BLaER1 treated with 17β-estradiol and CSF1 and Interleukin-3, amounts not matched to agents 10 nM and 100 nM (cell line): Measurements from ENCODE around the gene TTC28.

Experiments used
- H3K27ac ChIP-seq, 11 experiments: shearing (Covaris generic); formaldehyde crosslinking; 2 replicates each; pipeline ENCODE4 v1.8.1; 2022
- H3K27me3 ChIP-seq, 11 experiments: shearing (Covaris generic); formaldehyde crosslinking; 2 replicates each; pipeline ENCODE4 v1.8.1; 2022
- H3K36me3 ChIP-seq, 11 experiments: shearing (Covaris generic); formaldehyde crosslinking; 2 replicates each; pipeline ENCODE4 v1.8.1; 2022
- H3K4me1 ChIP-seq, 10 experiments: shearing (Covaris generic); formaldehyde crosslinking; 2 replicates each; pipeline ENCODE4 v1.8.1; 2022
- H3K4me2 ChIP-seq, 11 experiments: shearing (Covaris generic); formaldehyde crosslinking; 2 replicates each; pipeline ENCODE4 v1.8.1; 2022
- H3K4me3 ChIP-seq, 10 experiments: shearing (Covaris generic); formaldehyde crosslinking; 2 replicates each; pipeline ENCODE4 v1.8.1; 2022
- H3K9ac ChIP-seq, 11 experiments: shearing (Covaris generic); formaldehyde crosslinking; 2 replicates each; pipeline ENCODE4 v1.8.1; 2022
- H3K9me3 ChIP-seq, 11 experiments: shearing (Covaris generic); formaldehyde crosslinking; replicated peaks in 1 of 11; 2 replicates each; pipeline ENCODE4 v1.8.1; 2022
- H4K20me1 ChIP-seq, 11 experiments: shearing (Covaris generic); formaldehyde crosslinking; 2 replicates each; pipeline ENCODE4 v1.8.1; 2022
- Cebpa-rat ChIP-seq, 11 experiments: shearing (Covaris generic); IDR thresholded peaks; 2 replicates each; pipeline ENCODE4 v1.8.1; 2022

The TTC28 gene

GRCh38 chr22:28351476-28351875, 328.2 kb downstream of the TTC28 start:
- Histone ChIP-seq H3K4me1 (no peaks in the 10 kb centered on the region), H3K27ac (no peak overlapping the region), H3K36me3 (no peaks in the 10 kb centered on the region), H4K20me1 (no peaks in the 10 kb centered on the region), H3K9ac (no peak overlapping the region), H3K27me3 (no peaks in the 10 kb centered on the region), H3K9me3 (no peaks in the 10 kb centered on the region), H3K4me3 (no peak overlapping the region), H3K4me2 (no peak overlapping the region)
- no peak for TF ChIP-seq Cebpa-rat (IDR thresholded peaks at IDR 0.05)

GRCh38 chr22:28348613-28349609, 330.7 kb downstream of the TTC28 start:
- H3K4me2 ChIP-seq, result no peak overlapping the region
- no peaks in the 10 kb centered on the region for H3K27me3 ChIP-seq
- H3K27ac ChIP-seq, result no peak overlapping the region
- TF ChIP-seq Cebpa-rat (IDR thresholded peaks at IDR 0.05), result no peak
- no peaks in the 10 kb centered on the region for H4K20me1 ChIP-seq
- no peak overlapping the region for H3K4me3 ChIP-seq
- no peaks in the 10 kb centered on the region for H3K9me3 ChIP-seq
- H3K36me3 ChIP-seq, result no peaks in the 10 kb centered on the region
- H3K4me1 ChIP-seq, result no peaks in the 10 kb centered on the region
- no peak overlapping the region for H3K9ac ChIP-seq

GRCh38 chr22:28346308-28346707, 333.3 kb downstream of the TTC28 start:
- Histone ChIP-seq H3K36me3 (no peaks in the 10 kb centered on the region), H3K27ac (no peak overlapping the region), H3K4me3 (no peak overlapping the region), H3K9ac (no peak overlapping the region), H3K9me3 (no peaks in the 10 kb centered on the region), H4K20me1 (no peaks in the 10 kb centered on the region), H3K4me1 (no peaks in the 10 kb centered on the region), H3K4me2 (no peak overlapping the region), H3K27me3 (no peaks in the 10 kb centered on the region)
- TF ChIP-seq Cebpa-rat (IDR thresholded peaks at IDR 0.05), result no peak

GRCh38 chr22:28344918-28345703, 334.5 kb downstream of the TTC28 start:
- no peaks in the 10 kb centered on the region for H3K27me3 ChIP-seq
- no peak for TF ChIP-seq Cebpa-rat (IDR thresholded peaks at IDR 0.05)
- no peaks in the 10 kb centered on the region for H3K4me1 ChIP-seq
- no peak overlapping the region for H3K9ac ChIP-seq
- no peak overlapping the region for H3K4me3 ChIP-seq
- H3K27ac ChIP-seq, result no peak overlapping the region
- no peaks in the 10 kb centered on the region for H3K36me3 ChIP-seq
- no peak overlapping the region for H3K4me2 ChIP-seq
- H3K9me3 ChIP-seq, result peaks cover 0 to 1% (median under 1%) of the 10 kb centered on the region in 11 experiments; a peak in 4 of 22 replicates
- H4K20me1 ChIP-seq, result no peaks in the 10 kb centered on the region

- Histone ChIP-seq H3K27ac (no peak overlapping the region), H3K4me2 (no peak overlapping the region), H3K9ac (no peak overlapping the region), H3K4me3 (no peak overlapping the region), H3K4me1 (no peaks in the 10 kb centered on the region), H3K36me3 (no peaks in the 10 kb centered on the region), H3K9me3 (peaks cover 0 to 15% (median 12%) of the 10 kb centered on the region in 11 experiments; a peak in 17 of 22 replicates), H3K27me3 (no peaks in the 10 kb centered on the region), H4K20me1 (no peaks in the 10 kb centered on the region)
- TF ChIP-seq Cebpa-rat (IDR thresholded peaks at IDR 0.05), result no peak
Measured at GRCh38 chr22:28341001-28341400, 338.6 kb downstream of the TTC28 start.

- H3K9me3 ChIP-seq, result peaks cover 0 to 11% (median 0%) of the 10 kb centered on the region in 11 experiments; a peak in 1 of 22 replicates
- no peaks in the 10 kb centered on the region for H3K27me3 ChIP-seq
- H3K4me2 ChIP-seq, result no peak overlapping the region
- H3K36me3 ChIP-seq, result no peaks in the 10 kb centered on the region
- H3K27ac ChIP-seq, result no peak overlapping the region
- no peaks in the 10 kb centered on the region for H3K4me1 ChIP-seq
- no peak overlapping the region for H3K9ac ChIP-seq
- H3K4me3 ChIP-seq, result no peak overlapping the region
- no peaks in the 10 kb centered on the region for H4K20me1 ChIP-seq
- TF ChIP-seq Cebpa-rat (IDR thresholded peaks at IDR 0.05), result no peak
Measured at GRCh38 chr22:28333088-28333487, 346.6 kb downstream of the TTC28 start.

- no peak overlapping the region for H3K9ac ChIP-seq
- H4K20me1 ChIP-seq, result no peaks in the 10 kb centered on the region
- no peaks in the 10 kb centered on the region for H3K27me3 ChIP-seq
- H3K27ac ChIP-seq, result no peak overlapping the region
- no peak overlapping the region for H3K4me3 ChIP-seq
- peaks cover 0 to 11% (median 0%) of the 10 kb centered on the region in 11 experiments; a peak in 1 of 22 replicates for H3K9me3 ChIP-seq
- TF ChIP-seq Cebpa-rat (IDR thresholded peaks at IDR 0.05), result no peak
- no peaks in the 10 kb centered on the region for H3K36me3 ChIP-seq
- H3K4me2 ChIP-seq, result no peak overlapping the region
- H3K4me1 ChIP-seq, result no peaks in the 10 kb centered on the region
Measured at GRCh38 chr22:28332410-28332809, 347.2 kb downstream of the TTC28 start.

- Histone ChIP-seq H3K36me3 (no peaks in the 10 kb centered on the region), H3K9ac (no peak overlapping the region), H3K4me2 (no peak overlapping the region), H3K27me3 (no peaks in the 10 kb centered on the region), H3K27ac (no peak overlapping the region), H3K9me3 (peaks cover 0 to 11% (median 0%) of the 10 kb centered on the region in 11 experiments; a peak in 1 of 22 replicates), H3K4me3 (no peak overlapping the region), H4K20me1 (no peaks in the 10 kb centered on the region), H3K4me1 (no peaks in the 10 kb centered on the region)
- no peak for TF ChIP-seq Cebpa-rat (IDR thresholded peaks at IDR 0.05)
Measured at GRCh38 chr22:28331695-28332094, 347.9 kb downstream of the TTC28 start.
